ENCODE measurements around the gene FGF1. TPM values are rescaled to one million over a fixed set of nuclear protein-coding genes. Genes with fewer than 3 reads are reported as not detected.

The FGF1 gene
- total and polyA plus RNA-seq, 2 donors (not counting 1 experiment from before 2014, with no cell fraction given): not detected

GRCh38 chr5:142660196-142660595, 25.7 kb downstream of the FGF1 start:
- Mint-ChIP-seq H3K27me3 (peaks cover 51% of the 10 kb centered on the region), H3K4me3 (no peak overlapping the region), H3K27ac (no peak overlapping the region), H3K4me1 (no peaks in the 10 kb centered on the region), H3K9me3 (ENCODE audit: insufficient read depth) (no peaks in the 10 kb centered on the region)
- ChIA-PET CTCF (no interaction called here), POLR2A (no interaction called here)
- no peak overlapping the region for H3K9ac ChIP-seq (ENCODE audit: low read length)
- no peak for DNase-seq
- no peak for ATAC-seq (ENCODE audit: low read depth)
- H4K20me1 ChIP-seq (ENCODE audit: control insufficient read depth, insufficient read depth, low read length, poor library complexity, severe bottlenecking): no peaks in the 10 kb centered on the region
- H3K4me2 ChIP-seq (replicated peaks; ENCODE audit: low read depth, low read length, poor library complexity, severe bottlenecking): no peak overlapping the region
- TF ChIP-seq CTCF (IDR thresholded peaks at IDR 0.05) (no peak), EZH2 (IDR thresholded peaks at IDR 0.05; ENCODE audit: borderline replicate concordance, insufficient read depth, low read depth, low read length, poor library complexity, severe bottlenecking) (no peak)
- H3K27me3 ChIP-seq (replicated peaks in 1 of 4; ENCODE audit: control extremely low read depth in 1 of 4, control insufficient read depth in 3 of 4, insufficient read depth in 4 of 4, low read length in 3 of 4): peaks cover 0 to 6% (median under 1%) of the 10 kb centered on the region in 4 experiments
- intact Hi-C loops (cut with micrococcal nuclease): no loop called here
- 93% methylated on average over 10 of the region's 10 CpGs for WGBS (ENCODE audit: insufficient coverage)
- H2AFZ ChIP-seq (ENCODE audit: insufficient read depth, low read depth, low read length, poor library complexity, severe bottlenecking): no peak overlapping the region
- H3K9me3 ChIP-seq (ENCODE audit: control extremely low read depth in 1 of 3, control insufficient read depth in 2 of 3, insufficient read depth in 1 of 3, low read length in 2 of 3): no peaks in the 10 kb centered on the region
- no peaks in the 10 kb centered on the region for H3K4me1 ChIP-seq (ENCODE audit: control insufficient read depth in 2 of 2, insufficient read depth in 2 of 2, low read length in 2 of 2)
- H3K27ac ChIP-seq (ENCODE audit: low read length in 2 of 2): no peak overlapping the region
- no peaks in the 10 kb centered on the region for H3K79me2 ChIP-seq (ENCODE audit: control insufficient read depth, insufficient read depth, low read length)
- H3K36me3 ChIP-seq (replicated peaks in 1 of 2; ENCODE audit: control extremely low read depth in 1 of 2, control insufficient read depth in 1 of 2, extremely low read depth in 1 of 2, insufficient read depth in 2 of 2, low read length in 1 of 2): no peaks in the 10 kb centered on the region
- no peak overlapping the region for H3K4me3 ChIP-seq (ENCODE audit: control extremely low read depth in 1 of 5, extremely low read depth in 1 of 5, insufficient read depth in 1 of 5, low read depth in 2 of 5, low read length in 4 of 5)

- intact Hi-C loops (cut with micrococcal nuclease): no loop called here
Observed at GRCh38 chr5:142659405-142659804, 26.5 kb downstream of the FGF1 start.

More at GRCh38 chr5:142659405-142659804, 26.5 kb downstream of the FGF1 start:
- no peaks in the 10 kb centered on the region for H4K20me1 ChIP-seq (ENCODE audit: control insufficient read depth, insufficient read depth, low read length, poor library complexity, severe bottlenecking)
- no peaks in the 10 kb centered on the region for H3K36me3 ChIP-seq (replicated peaks in 1 of 2; ENCODE audit: control extremely low read depth in 1 of 2, control insufficient read depth in 1 of 2, extremely low read depth in 1 of 2, insufficient read depth in 2 of 2, low read length in 1 of 2)
- peaks cover 0 to 12% (median 2%) of the 10 kb centered on the region in 4 experiments for H3K27me3 ChIP-seq (replicated peaks in 1 of 4; ENCODE audit: control extremely low read depth in 1 of 4, control insufficient read depth in 3 of 4, insufficient read depth in 4 of 4, low read length in 3 of 4)
- no peak overlapping the region for H3K9ac ChIP-seq (ENCODE audit: low read length)
- no peak overlapping the region for H3K4me2 ChIP-seq (replicated peaks; ENCODE audit: low read depth, low read length, poor library complexity, severe bottlenecking)
- ATAC-seq (ENCODE audit: low read depth): no peak
- 100% methylated on average over 1 of the region's 4 CpGs for WGBS (ENCODE audit: insufficient coverage)
- no peaks in the 10 kb centered on the region for H3K9me3 Mint-ChIP-seq (ENCODE audit: insufficient read depth)
- H3K27ac Mint-ChIP-seq: no peak overlapping the region
- H2AFZ ChIP-seq (ENCODE audit: insufficient read depth, low read depth, low read length, poor library complexity, severe bottlenecking): no peak overlapping the region
- no peak overlapping the region for H3K4me3 Mint-ChIP-seq
- H3K4me1 ChIP-seq (ENCODE audit: control insufficient read depth in 2 of 2, insufficient read depth in 2 of 2, low read length in 2 of 2): no peaks in the 10 kb centered on the region
- CTCF ChIA-PET: no interaction called here
- no peaks in the 10 kb centered on the region for H3K79me2 ChIP-seq (ENCODE audit: control insufficient read depth, insufficient read depth, low read length)
- no peak overlapping the region for H3K27ac ChIP-seq (ENCODE audit: low read length in 2 of 2)
- H3K4me3 ChIP-seq (ENCODE audit: control extremely low read depth in 1 of 5, extremely low read depth in 1 of 5, insufficient read depth in 1 of 5, low read depth in 2 of 5, low read length in 4 of 5): no peak overlapping the region
- no peaks in the 10 kb centered on the region for H3K9me3 ChIP-seq (ENCODE audit: control extremely low read depth in 1 of 3, control insufficient read depth in 2 of 3, insufficient read depth in 1 of 3, low read length in 2 of 3)
- no peaks in the 10 kb centered on the region for H3K4me1 Mint-ChIP-seq
- DNase-seq: no peak
- TF ChIP-seq CTCF (IDR thresholded peaks at IDR 0.05) (no peak), EZH2 (IDR thresholded peaks at IDR 0.05; ENCODE audit: borderline replicate concordance, insufficient read depth, low read depth, low read length, poor library complexity, severe bottlenecking) (no peak)
- H3K27me3 Mint-ChIP-seq: peaks cover 57% of the 10 kb centered on the region
- POLR2A ChIA-PET: no interaction called here
